IPS DF 19.7 (cell line): ENCODE data around the gene GLYATL3.

Experiments used
- DNase-seq: peaks from one replicate; pipeline ENCODE4 v3.0.0-alpha.2; 2013; ENCODE audit warnings: low read depth, low spot score

Gene GLYATL3

GRCh38 chr6:49548613-49549304 is 49.0 kb downstream of the GLYATL3 start:
- no peak for DNase-seq

GRCh38 chr6:49549691-49550491 is 50.2 kb downstream of the GLYATL3 start:
- no peak for DNase-seq

GRCh38 chr6:49550492-49551077 is 50.9 kb downstream of the GLYATL3 start, which contains the start of gene C6orf141:
Gene C6orf141 (plus strand): TSS chr6:49550668. CDS start chr6:49550793, 125 bp downstream.
- DNase-seq = peak; percentile 67

GRCh38 chr6:49551078-49551865 is 51.5 kb downstream of the GLYATL3 start:
- DNase-seq = no peak

GRCh38 chr6:49551866-49552129 is 52.1 kb downstream of the GLYATL3 start:
- no peak for DNase-seq

- no peak for DNase-seq
Observed at GRCh38 chr6:49552596-49552995, 52.9 kb downstream of the GLYATL3 start.

- no peak for DNase-seq
Observed at GRCh38 chr6:49553384-49553783, 53.7 kb downstream of the GLYATL3 start.

- no peak for DNase-seq
Observed at GRCh38 chr6:49555951-49556350, 56.2 kb downstream of the GLYATL3 start.

- no peak for DNase-seq
Observed at GRCh38 chr6:49556429-49556837, 56.7 kb downstream of the GLYATL3 start.

GRCh38 chr6:49557177-49557576 is 57.5 kb downstream of the GLYATL3 start:
- DNase-seq = no peak

- no peak for DNase-seq
Observed at GRCh38 chr6:49558238-49558637, 58.5 kb downstream of the GLYATL3 start.

GRCh38 chr6:49563006-49563886 is 63.5 kb downstream of the GLYATL3 start:
- no peak for DNase-seq

- no peak for DNase-seq
Observed at GRCh38 chr6:49564552-49564951, 64.8 kb downstream of the GLYATL3 start.

- no peak for DNase-seq
Observed at GRCh38 chr6:49565261-49565660, 65.5 kb downstream of the GLYATL3 start.

- DNase-seq = no peak
Observed at GRCh38 chr6:49565855-49566254, 66.1 kb downstream of the GLYATL3 start.

GRCh38 chr6:49570474-49571079 is 70.9 kb downstream of the GLYATL3 start:
- no peak for DNase-seq

- no peak for DNase-seq
Observed at GRCh38 chr6:49576618-49577017, 76.9 kb downstream of the GLYATL3 start.
